Measurements from ENCODE around the gene SCMH1.

DNA sequence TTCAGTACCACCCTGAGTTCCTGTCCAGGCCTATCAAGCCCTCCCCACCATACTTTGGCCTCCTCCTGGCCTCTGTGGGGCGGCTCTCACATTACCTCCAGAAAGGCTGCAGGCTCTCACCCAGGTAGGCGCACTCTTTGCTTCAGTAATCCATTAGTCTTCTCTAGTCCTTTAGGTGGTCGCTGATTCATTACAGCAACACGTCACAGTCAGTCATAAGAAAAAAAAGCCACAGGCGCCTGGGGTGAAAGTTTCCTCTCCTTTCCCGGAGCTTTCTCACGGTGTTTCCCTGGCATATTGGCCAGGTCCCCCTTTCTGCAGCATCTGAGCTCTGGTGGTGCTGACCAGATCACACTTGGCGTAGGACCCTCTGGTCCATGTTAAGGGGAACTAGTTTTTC is 232.6 kb downstream of the SCMH1 start:
- TF ChIP-seq POLR2A (IDR thresholded peaks at IDR 0.05), result no peak
- TF ChIP-seq, protein P1, sequence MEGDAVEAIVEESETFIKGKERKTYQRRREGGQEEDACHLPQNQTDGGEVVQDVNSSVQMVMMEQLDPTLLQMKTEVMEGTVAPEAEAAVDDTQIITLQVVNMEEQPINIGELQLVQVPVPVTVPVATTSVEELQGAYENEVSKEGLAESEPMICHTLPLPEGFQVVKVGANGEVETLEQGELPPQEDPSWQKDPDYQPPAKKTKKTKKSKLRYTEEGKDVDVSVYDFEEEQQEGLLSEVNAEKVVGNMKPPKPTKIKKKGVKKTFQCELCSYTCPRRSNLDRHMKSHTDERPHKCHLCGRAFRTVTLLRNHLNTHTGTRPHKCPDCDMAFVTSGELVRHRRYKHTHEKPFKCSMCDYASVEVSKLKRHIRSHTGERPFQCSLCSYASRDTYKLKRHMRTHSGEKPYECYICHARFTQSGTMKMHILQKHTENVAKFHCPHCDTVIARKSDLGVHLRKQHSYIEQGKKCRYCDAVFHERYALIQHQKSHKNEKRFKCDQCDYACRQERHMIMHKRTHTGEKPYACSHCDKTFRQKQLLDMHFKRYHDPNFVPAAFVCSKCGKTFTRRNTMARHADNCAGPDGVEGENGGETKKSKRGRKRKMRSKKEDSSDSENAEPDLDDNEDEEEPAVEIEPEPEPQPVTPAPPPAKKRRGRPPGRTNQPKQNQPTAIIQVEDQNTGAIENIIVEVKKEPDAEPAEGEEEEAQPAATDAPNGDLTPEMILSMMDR (IDR thresholded peaks at IDR 0.05), result no peak
